NCI-H2196 (cell line): Measurements from ENCODE around the gene C6orf136.
"Not testable (repeated sequence)": the region's sequence is repeated elsewhere in the genome, so short reads cannot be mapped to it uniquely, and the experiment has no call there.

Source experiments
- DNase-seq: peaks from one replicate; lab custom pipeline; 2025; ENCODE audit not compliant: unreplicated experiment; lab: John Stamatoyannopoulos, UW

The C6orf136 gene

DNA sequence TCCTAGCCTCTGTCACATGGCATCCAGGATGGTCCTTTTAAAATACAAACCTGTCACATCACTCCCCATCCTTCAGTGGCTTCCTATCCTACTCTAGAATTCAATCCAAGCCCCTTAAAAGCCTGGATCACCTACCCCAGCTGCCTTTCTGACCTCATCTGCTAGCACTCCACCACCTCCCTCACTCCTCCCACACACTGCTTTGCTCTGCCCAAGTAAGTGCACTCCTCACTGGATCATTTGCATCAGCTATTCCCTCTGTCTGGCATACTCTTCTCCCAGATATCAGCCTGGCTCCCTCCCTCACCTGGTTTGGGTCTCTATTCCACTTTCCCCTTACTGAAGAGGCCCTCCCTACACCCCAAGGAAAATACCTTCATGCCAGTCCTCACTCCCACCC is 10.5 kb downstream of the C6orf136 start:
- DNase-seq = no peak

DNA sequence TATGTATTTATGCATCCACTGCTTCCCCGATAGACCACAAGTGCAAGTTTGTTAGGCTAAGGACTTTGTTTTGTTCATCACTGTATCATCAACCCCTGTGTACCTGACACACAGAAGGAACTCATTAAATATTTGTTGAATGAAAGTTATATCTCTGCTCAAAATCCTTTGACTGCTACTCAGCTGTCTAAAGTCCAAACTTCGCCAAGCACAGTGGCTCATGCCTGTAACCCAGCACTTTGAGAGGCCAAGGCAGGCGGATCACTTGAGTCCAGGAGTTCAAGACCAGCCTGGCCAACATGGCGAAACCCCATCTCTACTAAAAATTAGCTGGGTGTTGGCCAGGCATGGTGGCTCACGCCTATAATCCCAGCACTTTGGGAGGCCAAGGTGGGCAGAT is 11.0 kb downstream of the C6orf136 start:
- DNase-seq = not testable (repeated sequence)

DNA sequence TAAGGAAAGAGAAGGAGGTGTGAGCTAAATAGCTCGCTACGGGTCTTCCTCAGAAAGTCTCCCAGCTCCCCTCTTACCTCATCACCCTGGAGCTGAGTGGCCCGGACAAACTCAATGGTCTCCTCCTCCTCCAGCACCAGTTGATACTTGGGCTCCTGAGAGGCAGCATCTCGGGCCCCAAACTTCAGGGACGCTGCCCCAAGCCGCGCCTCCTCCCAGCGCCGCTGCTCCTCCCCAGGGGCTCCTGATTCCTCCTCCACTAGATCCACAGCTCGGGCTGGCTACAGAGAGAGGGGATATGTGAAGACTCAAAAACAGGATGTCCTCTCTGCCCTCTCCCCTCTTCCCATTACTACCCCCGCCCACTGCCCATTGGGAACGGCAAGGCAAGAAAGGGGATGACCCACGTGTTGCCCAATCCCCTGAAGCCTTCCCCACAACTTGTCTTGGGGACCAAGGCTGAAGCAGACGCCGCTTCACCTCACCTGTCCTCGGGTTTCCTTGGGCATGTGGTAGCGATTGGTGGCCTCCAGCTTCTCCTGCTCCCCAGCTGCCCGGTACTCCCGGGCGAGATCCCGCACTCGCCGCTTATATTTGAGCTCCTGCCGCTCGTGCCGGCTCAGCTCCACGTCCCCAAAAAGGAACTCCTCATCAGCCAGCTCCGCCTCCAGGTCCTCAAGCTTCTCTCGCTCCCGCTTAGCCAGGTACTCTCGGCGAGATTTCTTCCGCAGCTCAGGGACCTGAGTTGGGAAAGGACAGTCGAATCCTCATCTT is 18.2 kb downstream of the C6orf136 start:
- DNase-seq = no peak

- DNase-seq = not testable (repeated sequence)
Observed at GRCh38 chr6:30666300-30666699, 19.4 kb downstream of the C6orf136 start.

DNA sequence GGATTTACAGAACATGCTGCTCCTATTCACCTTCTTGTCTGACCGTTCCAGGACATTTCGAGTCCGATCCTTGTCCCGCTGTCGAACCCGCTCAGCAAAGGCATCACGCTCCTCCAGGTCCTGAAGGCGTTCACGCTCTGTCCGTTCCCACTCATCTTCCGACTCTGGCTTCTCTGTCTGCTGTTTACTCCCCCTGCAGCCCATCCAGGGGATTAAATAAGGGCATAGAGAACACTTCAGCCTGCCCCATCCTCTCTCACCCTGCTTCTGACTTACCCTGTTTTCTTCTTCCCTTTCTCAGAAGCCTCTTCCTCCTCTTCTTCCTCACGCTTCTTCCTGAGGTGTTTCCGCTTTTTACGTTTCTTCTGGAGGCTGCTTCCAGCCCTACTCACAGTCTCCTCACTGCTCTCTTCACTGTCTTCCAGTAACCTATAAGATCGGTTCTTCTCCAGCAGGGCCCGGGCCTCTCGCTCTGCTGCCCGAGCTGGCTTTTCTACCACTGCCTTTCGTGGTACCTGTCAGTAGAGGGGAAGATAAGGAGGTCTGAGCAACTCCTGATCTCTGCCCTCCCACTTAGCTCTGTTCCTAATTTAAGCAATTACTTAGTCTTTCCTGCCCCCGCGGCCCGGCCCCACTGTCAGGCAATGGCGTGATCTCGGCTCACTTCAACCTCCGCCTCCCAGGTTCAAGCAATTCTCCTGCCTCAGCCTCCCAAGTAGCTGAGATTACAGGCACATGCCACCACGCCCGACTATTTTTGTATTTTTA is 24.0 kb downstream of the C6orf136 start:
- DNase-seq = no peak

GRCh38 chr6:30672445-30673253 is 25.7 kb downstream of the C6orf136 start, which contains the start of gene DHX16:
Gene DHX16, minus strand, starts transcription at chr6:30673006. Its CDS starts 165 bp downstream, at chr6:30672841.
- peak; percentile 93 for DNase-seq

GRCh38 chr6:30676660-30677285 is 29.8 kb downstream of the C6orf136 start:
- no peak for DNase-seq

DNA sequence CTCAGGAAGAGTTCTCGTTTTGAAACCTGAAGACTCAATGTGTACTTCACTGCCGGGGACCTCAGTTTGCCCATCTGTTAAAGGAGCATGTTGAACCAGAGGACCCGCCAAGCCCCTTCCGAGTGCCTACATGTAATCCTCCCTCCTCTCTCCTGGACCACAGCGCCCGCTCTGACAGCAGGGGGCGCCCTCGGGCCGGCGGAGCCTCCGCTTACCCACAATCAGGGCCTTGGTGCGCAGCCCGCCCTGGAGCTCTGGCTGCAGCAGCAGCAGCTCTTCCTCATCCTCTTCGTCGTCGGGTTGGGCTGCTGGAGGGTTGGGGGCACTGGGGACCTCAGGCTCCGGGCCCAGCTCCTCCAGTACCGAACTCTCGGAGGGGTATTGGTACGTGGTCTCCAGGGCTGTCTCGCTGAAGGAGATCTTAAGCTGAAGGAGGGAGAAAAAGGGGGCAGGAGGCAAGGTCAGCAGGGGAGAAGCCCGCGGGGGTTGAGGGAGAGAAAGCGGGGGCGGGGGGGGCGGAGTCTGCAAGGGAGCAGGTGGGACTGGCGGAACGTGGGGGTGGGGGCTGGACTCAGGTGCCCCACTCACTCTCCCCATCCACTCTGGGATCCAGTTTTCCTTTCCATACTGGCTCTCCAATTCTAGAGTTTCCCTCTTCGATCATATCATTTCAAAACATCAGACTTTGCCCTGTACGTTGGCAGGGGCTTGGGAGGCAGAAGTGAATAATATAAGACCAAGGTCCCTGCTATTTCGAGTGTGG is 32.2 kb downstream of the C6orf136 start:
- DNase-seq = peak; percentile 72

- DNase-seq = no peak
Observed at GRCh38 chr6:30679765-30680535, 33.0 kb downstream of the C6orf136 start.

- DNase-seq = no peak
Observed at GRCh38 chr6:30681766-30682142, 34.8 kb downstream of the C6orf136 start.

- DNase-seq = no peak
Observed at GRCh38 chr6:30682143-30683117, 35.5 kb downstream of the C6orf136 start.

DNA sequence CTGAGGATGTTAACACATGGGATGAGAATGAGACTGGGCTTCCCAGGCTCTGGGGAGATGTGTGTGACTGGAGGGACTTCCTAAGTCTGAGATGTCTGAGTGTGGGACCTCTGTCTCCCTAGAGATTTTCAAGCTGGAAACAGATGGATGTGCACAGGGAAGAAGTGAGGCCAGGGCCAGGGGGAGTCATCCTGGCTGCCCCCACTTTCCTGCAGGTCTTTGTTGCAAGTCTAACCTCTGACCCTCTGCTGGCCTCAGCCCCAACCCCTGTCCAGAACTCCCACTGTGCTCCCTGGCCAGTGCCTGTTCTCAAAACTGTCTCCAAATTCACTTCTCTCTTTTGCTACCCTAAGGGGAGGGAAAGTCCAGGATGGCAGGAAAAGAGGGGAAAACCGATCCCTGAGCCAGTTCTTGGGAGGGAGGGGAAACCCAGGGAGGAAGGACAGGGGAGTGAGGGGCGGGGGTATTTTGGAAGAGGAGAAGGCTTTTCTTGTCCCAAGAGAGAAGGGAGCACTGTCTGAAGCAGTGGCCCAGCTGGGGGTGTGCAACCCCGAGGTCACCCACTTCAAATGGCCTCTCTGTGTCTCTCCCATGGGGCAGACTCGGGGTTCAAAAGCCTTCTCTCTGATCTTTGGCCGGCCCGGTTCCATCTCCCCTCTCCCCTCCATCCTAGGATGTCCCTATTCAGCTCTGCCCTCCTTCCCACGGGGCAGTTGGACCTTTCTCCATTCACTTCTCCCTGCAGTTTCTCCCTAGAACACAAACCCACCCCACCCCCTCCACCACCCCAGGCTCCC is 36.4 kb downstream of the C6orf136 start:
- no peak for DNase-seq

GRCh38 chr6:30683980-30684338 is 37.0 kb downstream of the C6orf136 start:
- no peak for DNase-seq

GRCh38 chr6:30684386-30685156 is 37.6 kb downstream of the C6orf136 start:
- DNase-seq = no peak

DNA sequence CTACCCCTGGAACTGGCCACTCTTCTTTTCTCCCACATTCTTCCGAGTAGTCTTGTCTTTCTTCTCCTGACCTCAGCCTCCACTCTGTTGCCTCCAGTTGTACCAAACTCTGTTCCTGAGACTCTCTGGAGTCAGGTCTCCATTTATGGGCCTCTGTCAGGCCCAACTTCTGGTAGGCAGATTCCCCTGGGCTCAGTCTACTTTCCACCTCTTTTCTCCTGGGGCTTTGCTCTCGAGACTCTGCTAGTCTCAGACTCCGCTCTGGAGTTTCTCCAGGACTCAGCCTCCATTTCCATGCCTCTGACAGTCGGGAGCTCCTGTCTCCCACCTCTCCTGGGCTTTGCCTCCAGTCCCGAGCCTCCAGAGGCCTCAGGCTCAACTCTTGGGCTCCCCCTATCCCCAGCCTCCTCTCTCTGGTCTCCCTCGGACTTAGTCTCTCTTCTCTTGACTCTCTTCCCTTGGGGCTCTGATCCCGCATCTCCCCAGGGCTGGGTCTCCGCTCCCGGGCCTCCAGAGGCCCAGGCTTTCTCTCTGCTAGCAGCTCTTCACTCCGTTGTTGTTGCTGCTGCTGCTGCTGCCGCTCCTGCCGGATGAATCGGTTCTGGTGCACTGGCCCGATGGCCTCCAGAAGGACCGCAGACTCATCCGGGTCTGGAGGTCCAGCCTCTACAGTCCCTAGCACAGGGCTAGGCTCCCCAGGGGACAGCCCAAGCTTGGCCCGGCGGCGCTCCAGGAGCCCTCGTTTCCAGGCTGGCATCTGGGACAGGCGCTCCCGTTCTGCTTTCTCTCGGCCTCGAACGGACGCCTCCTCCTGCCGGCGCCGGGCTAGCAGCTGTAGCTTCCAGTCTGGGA is 38.5 kb downstream of the C6orf136 start:
- no peak for DNase-seq
